Limb (tissue), 2 donors: ENCODE data around the gene RABL2B.
A peak's percentile ranks its signal among the peaks of the same experiment; 100 is the strongest.

ENCODE experiments used
- DNase-seq, 2 donors: peaks; one replicate each; pipeline ENCODE4 v3.0.0-alpha.2; 2016; ENCODE audit errors: extremely low spot score in 2 of 2

RABL2B gene

GRCh38 chr22:50738649-50739227 is 44.7 kb downstream of the RABL2B start:
- DNase-seq, result peak in 1 of 2 donors; percentile 8

- DNase-seq, result peak in 1 of 2 donors; percentile 13
These were observed 45.4 kb downstream of the RABL2B start, which contains the start of gene ACR for GRCh38 chr22:50737728-50738648. TSS of gene ACR (plus strand) at chr22:50738204. CDS start at chr22:50738236, 32 bp downstream.

- no peak for DNase-seq
These were observed 47.8 kb downstream of the RABL2B start for GRCh38 chr22:50735739-50736030.

- no peak for DNase-seq
These were observed 48.3 kb downstream of the RABL2B start for GRCh38 chr22:50734986-50735738.

- DNase-seq, result no peak
These were observed 49.1 kb downstream of the RABL2B start for GRCh38 chr22:50734343-50734771.

- no peak for DNase-seq
These were observed 49.7 kb downstream of the RABL2B start for GRCh38 chr22:50733521-50734342.

- no peak for DNase-seq
These were observed 50.8 kb downstream of the RABL2B start for GRCh38 chr22:50732681-50733080.

- no peak for DNase-seq
These were observed 51.4 kb downstream of the RABL2B start for GRCh38 chr22:50731811-50732624.

GRCh38 chr22:50730941-50731661 is 52.3 kb downstream of the RABL2B start:
- DNase-seq, result no peak

GRCh38 chr22:50730013-50730891 is 53.2 kb downstream of the RABL2B start:
- no peak for DNase-seq

GRCh38 chr22:50729391-50730012 is 53.9 kb downstream of the RABL2B start:
- no peak for DNase-seq

- no peak for DNase-seq
These were observed 54.9 kb downstream of the RABL2B start for GRCh38 chr22:50728523-50728931.

GRCh38 chr22:50727678-50728522 is 55.5 kb downstream of the RABL2B start:
- DNase-seq, result no peak

GRCh38 chr22:50726643-50727340 is 56.6 kb downstream of the RABL2B start:
- no peak for DNase-seq

GRCh38 chr22:50725597-50725996 is 57.8 kb downstream of the RABL2B start:
- DNase-seq, result no peak

- DNase-seq, result no peak
These were observed 58.8 kb downstream of the RABL2B start for GRCh38 chr22:50724616-50725015.

GRCh38 chr22:50723991-50724390 is 59.4 kb downstream of the RABL2B start:
- DNase-seq, result no peak
